GM12892 (cell line): ENCODE measurements around the gene RPL28.

Experiments
- POLR2AphosphoS5 ChIP-seq: IDR thresholded peaks from 2 replicates; pipeline ENCODE4 v1.6.1; 2011; ENCODE audit warnings: low read depth, low read length, control low read depth
- TAF1 ChIP-seq: IDR thresholded peaks from 2 replicates; pipeline ENCODE4 v1.6.1; 2011; ENCODE audit warnings: low read depth, mild to moderate bottlenecking, control low read depth, low read length, borderline replicate concordance

GRCh38 chr19:55365245-55365644 is 20.5 kb upstream of the RPL28 start:
- TF ChIP-seq POLR2AphosphoS5 (no peak), TAF1 (no peak)
